Activated CD4-positive, alpha-beta T cell treated with anti-CD3 and anti-CD28 coated beads for 36 hours (primary cell): ENCODE measurements around the gene SLC52A1. TPM values are rescaled to one million over a fixed set of nuclear protein-coding genes. Genes with fewer than 3 reads are reported as not detected.

Experiments used
- ATAC-seq: fragments of 200-7000 bp; cut with Tn5 transposase; one replicate; pipeline ENCODE4 v1.10.0; 2021; ENCODE audit warnings: mild to moderate bottlenecking, moderate library complexity
- CTCF ChIA-PET: fragments of 350-600 bp; sonication (Branson Sonifier 250); formaldehyde crosslinking; loops from one replicate; lab custom pipeline; 2021; ENCODE audit warnings: antibody characterized with exemption; lab: Charles Lee
- POLR2A ChIA-PET: fragments of 350-600 bp; sonication (Branson Sonifier 250); formaldehyde crosslinking; loops from one replicate; lab custom pipeline; 2021; ENCODE audit warnings: antibody characterized with exemption, inconsistent platforms; lab: Charles Lee
- DNase-seq: peaks from one replicate; pipeline ENCODE4 v3.0.0-alpha.2; 2020
- H3K27ac Mint-ChIP-seq: one replicate; pipeline ENCODE4 v1.8.0; 2021; ENCODE audit warnings: mixed read lengths
- H3K27me3 Mint-ChIP-seq: one replicate; pipeline ENCODE4 v1.8.0; 2021; ENCODE audit warnings: mixed read lengths
- H3K36me3 Mint-ChIP-seq: one replicate; pipeline ENCODE4 v1.8.0; 2021; ENCODE audit warnings: low read depth, mixed read lengths
- H3K4me1 Mint-ChIP-seq: one replicate; pipeline ENCODE4 v1.8.0; 2021; ENCODE audit warnings: mixed read lengths
- H3K4me3 Mint-ChIP-seq: one replicate; pipeline ENCODE4 v1.8.0; 2021; ENCODE audit warnings: mild to moderate bottlenecking, moderate library complexity, mixed read lengths
- H3K9me3 Mint-ChIP-seq: one replicate; pipeline ENCODE4 v1.8.0; 2021; ENCODE audit warnings: low read depth, mixed read lengths
- intact Hi-C, 2 experiments: fragments of 100-400 bp; cut with DNase I in 1 of 2; cut with micrococcal nuclease in 1 of 2; formaldehyde crosslinking; loops; one replicate each; pipeline versions ENCODE4 v1.14.2 to v1.15.1; 2022 to 2024; cut with DNase I, micrococcal nuclease
- total RNA-seq, 2 experiments: library from RNA; stranded (reverse); gene quantifications; one replicate each; pipeline ENCODE4 v1.2.3, GENCODE V29; 2021

SLC52A1 gene
- total RNA-seq, 2 experiments from 2014 or later = 0.16 to 0.26 TPM

DNA sequence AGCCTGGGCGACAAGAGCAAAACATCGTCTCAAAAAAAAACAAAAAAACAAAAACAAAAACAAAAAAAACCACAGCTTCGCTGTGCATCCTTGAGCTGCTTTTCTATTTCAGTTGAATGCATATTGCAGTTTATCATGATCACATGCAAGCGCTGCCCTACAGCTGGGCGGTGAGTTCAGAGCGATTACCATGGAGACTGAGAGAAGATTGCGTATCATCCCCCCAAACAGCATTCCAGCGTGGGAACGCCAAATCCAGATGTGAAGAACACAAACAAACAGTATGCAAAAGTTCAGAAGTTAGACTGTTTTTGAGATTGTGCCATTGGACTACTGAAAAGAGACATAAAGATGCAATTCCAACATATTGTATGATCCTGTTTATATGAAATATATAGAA, 15.1 kb upstream of the SLC52A1 start:
- H3K4me3 Mint-ChIP-seq = no peak overlapping the region
- ChIA-PET POLR2A (no interaction called here), CTCF (interaction anchor here (0.9 to 1.2 kb wide), 4 partner anchors 10 to 62 kb away, joined by 3 to 6 read pairs (median 3); partner anchors contain the start of gene SLC52A1)
- peak overlapping the region; percentile 81 for H3K27ac Mint-ChIP-seq
- H3K4me1 Mint-ChIP-seq = peaks cover 36% of the 10 kb centered on the region
- no peak for DNase-seq
- H3K9me3 Mint-ChIP-seq = no peaks in the 10 kb centered on the region
- intact Hi-C loops = no loop called here
- no peaks in the 10 kb centered on the region for H3K36me3 Mint-ChIP-seq
- no peaks in the 10 kb centered on the region for H3K27me3 Mint-ChIP-seq
- ATAC-seq = no peak

DNA sequence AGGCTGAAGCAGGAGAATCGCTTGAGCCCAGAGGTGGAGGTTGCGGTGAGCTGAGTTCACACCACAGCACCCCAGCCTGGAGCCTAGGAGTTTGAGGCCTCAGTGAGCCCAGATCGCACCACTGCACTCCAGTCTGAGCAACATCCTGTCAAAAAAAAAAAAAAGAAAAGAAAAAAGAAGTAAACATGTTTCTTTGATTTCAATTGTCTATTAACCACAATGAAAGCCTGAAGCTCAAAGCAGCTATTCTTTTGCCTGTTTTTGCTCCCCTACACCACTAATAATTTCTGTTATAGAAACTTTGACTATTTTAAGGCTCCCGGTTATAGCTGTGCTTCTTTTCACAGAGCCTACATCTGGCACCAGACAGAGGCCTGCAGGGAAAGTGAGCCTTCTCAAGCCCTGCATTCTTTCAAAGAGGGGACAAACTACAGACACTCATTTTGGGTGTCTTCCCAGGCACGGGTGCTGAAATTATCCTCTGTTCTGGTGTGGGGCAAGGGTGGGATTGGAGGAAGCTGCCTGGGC, 14.2 kb upstream of the SLC52A1 start:
- intact Hi-C loops = no loop called here
- H3K36me3 Mint-ChIP-seq = no peaks in the 10 kb centered on the region
- H3K27ac Mint-ChIP-seq = peak overlapping the region; percentile 81
- POLR2A ChIA-PET = interaction anchor here (0.7 kb wide), 1 partner anchor 338 kb away, joined by 5 read pairs; no protein-coding TSS in a partner anchor
- peaks cover under 1% of the 10 kb centered on the region for H3K9me3 Mint-ChIP-seq
- DNase-seq (peak; percentile 70), ATAC-seq (peak; percentile 87)
- CTCF ChIA-PET = interaction anchor here (0.6 to 1.6 kb wide), 4 partner anchors 10 to 148 kb away, joined by 3 to 6 read pairs (median 3); partner anchors contain the start of gene SLC52A1
- no peak overlapping the region for H3K4me3 Mint-ChIP-seq
- no peaks in the 10 kb centered on the region for H3K27me3 Mint-ChIP-seq
- H3K4me1 Mint-ChIP-seq = peaks cover 44% of the 10 kb centered on the region

DNA sequence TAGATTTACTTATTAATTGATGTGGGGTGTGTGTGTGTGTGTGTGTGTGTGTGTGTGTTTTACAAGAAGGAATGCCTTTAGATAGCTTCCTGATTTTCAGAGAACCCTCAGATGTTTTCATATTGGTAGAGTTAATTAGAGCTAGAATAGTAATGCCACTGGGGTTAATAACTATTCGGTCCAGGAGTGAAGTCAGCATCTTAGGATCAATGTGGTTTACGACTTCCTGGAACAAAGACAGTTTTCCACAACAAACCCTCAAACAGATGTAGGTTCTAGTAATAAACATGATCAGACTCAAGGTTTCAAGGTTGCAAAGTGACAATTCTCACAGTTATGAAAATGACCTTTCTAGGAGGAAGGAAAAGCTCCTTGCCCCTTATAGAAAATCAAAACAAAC, 12.2 kb upstream of the SLC52A1 start:
- Mint-ChIP-seq H3K27me3 (no peaks in the 10 kb centered on the region), H3K4me1 (peaks cover 53% of the 10 kb centered on the region), H3K27ac (peak overlapping the region; percentile 56), H3K36me3 (no peaks in the 10 kb centered on the region), H3K4me3 (no peak overlapping the region), H3K9me3 (peaks cover 2% of the 10 kb centered on the region)
- POLR2A ChIA-PET = no interaction called here
- ATAC-seq = no peak
- intact Hi-C loops = no loop called here
- DNase-seq = no peak
- CTCF ChIA-PET = interaction anchor here (0.6 to 2.4 kb wide), 4 partner anchors 15 to 23 kb away, joined by 3 to 17 read pairs (median 5); no protein-coding TSS in a partner anchor

DNA sequence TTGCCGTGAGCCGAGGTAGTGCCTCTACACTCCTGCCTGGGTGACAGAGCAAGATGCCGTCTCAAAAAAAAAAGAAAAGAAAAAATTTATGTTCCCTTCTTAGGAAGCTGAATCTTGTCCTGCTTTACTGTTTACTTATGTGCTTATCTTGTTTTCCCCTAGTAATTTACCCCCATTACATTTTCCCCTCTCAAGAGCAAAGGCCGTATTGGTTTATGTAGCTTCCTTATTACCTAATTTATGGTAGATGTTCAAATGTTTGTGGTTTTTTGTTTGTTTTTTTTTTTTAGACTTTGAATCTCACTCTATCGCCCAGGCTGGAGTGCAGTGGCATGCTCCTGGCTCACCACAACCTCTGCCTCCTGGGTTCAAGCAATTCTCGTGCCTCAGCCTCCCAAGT, 10.3 kb upstream of the SLC52A1 start:
- peak overlapping the region; percentile 7 for H3K27ac Mint-ChIP-seq

DNA sequence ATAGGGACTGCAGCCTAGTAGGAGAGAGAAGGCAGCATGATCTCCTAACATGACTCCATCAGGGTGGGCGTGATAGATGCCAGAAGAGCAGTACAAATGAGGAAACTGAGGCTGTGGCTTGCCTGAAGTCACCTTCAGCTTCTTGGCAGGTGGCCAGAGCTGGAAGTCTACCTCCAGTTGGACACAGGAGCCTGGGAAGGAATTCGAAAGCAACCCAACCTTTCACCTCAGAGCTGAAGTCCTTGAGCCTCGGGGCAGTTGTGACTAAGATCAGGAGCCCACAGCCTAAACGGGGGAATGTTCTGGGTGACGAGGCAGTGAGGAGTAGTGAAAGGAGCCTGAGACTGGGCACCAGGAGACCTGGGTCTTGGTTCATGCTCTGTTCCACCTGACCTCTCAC, 9.4 kb upstream of the SLC52A1 start:
- POLR2A ChIA-PET = no interaction called here
- DNase-seq (no peak), ATAC-seq (no peak)
- no peaks in the 10 kb centered on the region for H3K27me3 Mint-ChIP-seq
- no peak overlapping the region for H3K4me3 Mint-ChIP-seq
- peaks cover 2% of the 10 kb centered on the region for H3K9me3 Mint-ChIP-seq
- CTCF ChIA-PET = interaction anchor here (1.5 kb wide), 1 partner anchor 135 kb away, joined by 3 read pairs; no protein-coding TSS in a partner anchor
- H3K36me3 Mint-ChIP-seq = no peaks in the 10 kb centered on the region
- H3K27ac Mint-ChIP-seq = no peak overlapping the region
- peaks cover 56% of the 10 kb centered on the region for H3K4me1 Mint-ChIP-seq
- intact Hi-C loops = no loop called here

More for the DNA sequence above, 10.3 kb upstream of the SLC52A1 start:
- ATAC-seq (no peak), DNase-seq (no peak)
- POLR2A ChIA-PET = interaction anchor here (0.6 kb wide), 1 partner anchor 36 kb away, joined by 3 read pairs; no protein-coding TSS in a partner anchor
- CTCF ChIA-PET = interaction anchor here (0.6 to 1.7 kb wide), 5 partner anchors 10 to 946 kb away, joined by 3 to 12 read pairs (median 3); partner anchors contain the start of gene SLC52A1
- intact Hi-C loops = no loop called here
- Mint-ChIP-seq H3K36me3 (no peaks in the 10 kb centered on the region), H3K4me1 (peaks cover 60% of the 10 kb centered on the region), H3K27me3 (no peaks in the 10 kb centered on the region), H3K4me3 (no peak overlapping the region), H3K9me3 (peaks cover 2% of the 10 kb centered on the region)

DNA sequence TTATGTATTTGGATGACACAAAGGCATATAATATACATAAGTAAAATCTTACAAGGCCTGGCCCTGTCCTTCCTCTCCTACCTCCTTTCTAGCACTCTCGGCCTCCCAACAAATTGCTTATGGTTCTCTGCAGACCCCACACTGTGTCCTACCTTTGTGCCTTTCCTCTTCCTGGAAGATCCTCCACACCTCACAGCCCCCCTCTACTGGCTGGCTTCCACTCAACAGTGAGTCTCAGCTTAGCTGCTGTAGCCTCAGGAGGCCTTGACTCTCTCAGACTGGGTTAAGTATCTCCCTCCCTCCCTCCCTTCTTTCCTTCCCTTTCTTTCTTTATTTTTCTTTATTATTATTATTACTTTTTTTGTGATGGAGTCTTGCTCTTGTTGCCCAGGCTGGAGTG, 8.3 kb upstream of the SLC52A1 start:
- H3K9me3 Mint-ChIP-seq = peaks cover 2% of the 10 kb centered on the region
- H3K27ac Mint-ChIP-seq = no peak overlapping the region
- no peak overlapping the region for H3K4me3 Mint-ChIP-seq
- DNase-seq (no peak), ATAC-seq (no peak)
- H3K4me1 Mint-ChIP-seq = peaks cover 47% of the 10 kb centered on the region
- intact Hi-C loops = no loop called here
- H3K36me3 Mint-ChIP-seq = no peaks in the 10 kb centered on the region
- ChIA-PET CTCF (interaction anchor here (1.5 kb wide), 1 partner anchor 134 kb away, joined by 3 read pairs; no protein-coding TSS in a partner anchor), POLR2A (no interaction called here)
- H3K27me3 Mint-ChIP-seq = no peaks in the 10 kb centered on the region

DNA sequence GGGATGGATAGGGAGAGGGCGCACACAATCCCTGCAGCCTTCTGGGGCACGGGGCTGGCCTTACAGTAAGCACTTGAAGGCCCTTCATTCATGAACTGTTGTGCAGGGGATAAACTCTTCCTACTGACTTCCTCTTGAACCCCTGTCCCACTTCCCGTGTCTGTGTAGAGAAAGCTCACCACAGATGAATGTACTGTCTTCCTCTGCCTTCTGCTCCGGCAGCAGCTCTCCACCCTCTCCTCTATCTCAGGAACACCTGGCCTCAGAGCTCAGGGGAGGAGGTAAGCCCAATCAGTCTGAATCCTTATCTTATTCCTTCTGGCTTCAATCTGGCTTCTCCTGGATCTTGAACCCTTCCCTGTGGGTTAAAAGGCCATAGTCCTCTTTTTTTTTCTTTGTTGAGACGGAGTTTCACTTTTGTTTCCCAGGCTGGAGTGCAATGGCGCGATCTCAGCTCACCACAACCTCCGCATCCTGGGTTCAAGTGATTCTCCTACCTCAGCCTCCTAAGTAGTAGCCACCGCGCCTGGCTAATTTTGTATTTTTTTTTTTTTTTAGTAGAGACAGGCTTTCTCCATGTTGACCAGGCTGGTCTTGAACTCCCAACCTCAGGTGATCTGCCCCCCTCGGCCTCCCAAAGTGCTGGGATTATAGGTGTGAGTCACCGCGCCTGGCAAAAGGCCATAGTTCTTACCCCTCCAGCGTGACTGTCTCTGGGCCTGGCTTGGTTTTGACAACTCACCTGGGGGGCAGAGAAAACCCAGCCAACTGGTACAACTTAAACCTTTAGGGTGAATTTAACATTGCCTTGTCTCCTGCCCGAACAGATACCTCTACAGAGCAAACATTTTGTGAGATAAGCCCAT, 7.2 kb upstream of the SLC52A1 start:
- ChIA-PET CTCF (interaction anchor here (0.5 to 1.0 kb wide), 3 partner anchors 12 to 1319 kb away, joined by 3 to 4 read pairs (median 3); no protein-coding TSS in a partner anchor), POLR2A (no interaction called here)
- no peaks in the 10 kb centered on the region for H3K36me3 Mint-ChIP-seq
- H3K4me3 Mint-ChIP-seq = peak overlapping the region; percentile 70
- peaks cover 38% of the 10 kb centered on the region for H3K4me1 Mint-ChIP-seq
- no peaks in the 10 kb centered on the region for H3K27me3 Mint-ChIP-seq
- peak overlapping the region; percentile 86 for H3K27ac Mint-ChIP-seq
- intact Hi-C loops = no loop called here
- ATAC-seq (peak; percentile 70), DNase-seq (peak; percentile 56)
- peaks cover 2% of the 10 kb centered on the region for H3K9me3 Mint-ChIP-seq

DNA sequence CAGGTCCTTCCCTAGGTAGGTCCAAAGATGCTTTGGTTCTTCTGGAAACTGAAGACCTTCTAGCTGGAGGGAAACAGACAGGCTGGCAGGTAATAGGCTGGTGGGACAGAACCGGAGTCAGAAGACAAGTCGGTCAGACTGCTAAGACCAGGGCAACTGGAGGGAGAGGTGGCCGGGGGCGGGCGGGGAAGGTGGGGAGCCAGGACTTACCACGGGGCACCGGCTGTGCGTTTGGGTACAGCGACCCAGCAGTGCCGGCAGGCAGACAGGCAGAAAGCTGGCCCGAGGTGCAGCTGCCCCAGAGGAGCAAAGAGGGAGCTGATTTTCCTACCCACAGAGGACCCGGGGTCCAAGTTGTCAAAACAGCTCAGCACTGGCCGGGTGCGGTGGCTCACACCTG, 575 bp downstream of the SLC52A1 start:
- intact Hi-C loops = loop anchor here in 1 of 2 experiments (5.0 kb wide), 1 partner anchor 67 kb away; the partner anchor contains the start of gene SPAG7
- Mint-ChIP-seq H3K4me1 (peaks cover 19% of the 10 kb centered on the region), H3K4me3 (no peak overlapping the region), H3K27ac (no peak overlapping the region), H3K27me3 (peaks cover 3% of the 10 kb centered on the region), H3K36me3 (peaks cover 2% of the 10 kb centered on the region), H3K9me3 (no peaks in the 10 kb centered on the region)
- DNase-seq (no peak), ATAC-seq (no peak)
- CTCF ChIA-PET = interaction anchor here (0.6 to 9.8 kb wide), 6 partner anchors 11 to 163 kb away, joined by 3 to 82 read pairs (median 4); partner anchors contain the start of genes RNF167 and SLC25A11
- POLR2A ChIA-PET = no interaction called here

DNA sequence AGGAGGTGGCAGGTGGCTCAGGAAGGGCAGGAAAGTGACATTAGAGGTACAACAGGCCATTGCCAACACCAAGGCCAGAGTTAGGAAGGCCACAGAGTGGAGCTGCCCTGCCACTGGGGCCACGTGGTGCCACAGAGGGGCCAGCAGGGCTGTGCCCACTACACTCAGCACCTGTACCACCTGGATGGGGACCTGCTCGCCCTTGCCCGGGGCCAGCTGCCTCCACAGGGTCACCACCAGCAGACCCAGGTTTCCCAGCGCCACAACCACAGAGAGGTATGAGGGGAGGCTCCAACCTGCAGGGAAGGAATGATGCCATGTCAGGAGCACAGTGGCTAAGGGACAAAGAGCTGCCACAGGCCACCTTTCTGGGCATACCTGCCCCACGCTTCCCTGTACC, 1.2 kb downstream of the SLC52A1 start:
- no peaks in the 10 kb centered on the region for H3K9me3 Mint-ChIP-seq
- H3K27ac Mint-ChIP-seq = no peak overlapping the region
- no peak for ATAC-seq

DNA sequence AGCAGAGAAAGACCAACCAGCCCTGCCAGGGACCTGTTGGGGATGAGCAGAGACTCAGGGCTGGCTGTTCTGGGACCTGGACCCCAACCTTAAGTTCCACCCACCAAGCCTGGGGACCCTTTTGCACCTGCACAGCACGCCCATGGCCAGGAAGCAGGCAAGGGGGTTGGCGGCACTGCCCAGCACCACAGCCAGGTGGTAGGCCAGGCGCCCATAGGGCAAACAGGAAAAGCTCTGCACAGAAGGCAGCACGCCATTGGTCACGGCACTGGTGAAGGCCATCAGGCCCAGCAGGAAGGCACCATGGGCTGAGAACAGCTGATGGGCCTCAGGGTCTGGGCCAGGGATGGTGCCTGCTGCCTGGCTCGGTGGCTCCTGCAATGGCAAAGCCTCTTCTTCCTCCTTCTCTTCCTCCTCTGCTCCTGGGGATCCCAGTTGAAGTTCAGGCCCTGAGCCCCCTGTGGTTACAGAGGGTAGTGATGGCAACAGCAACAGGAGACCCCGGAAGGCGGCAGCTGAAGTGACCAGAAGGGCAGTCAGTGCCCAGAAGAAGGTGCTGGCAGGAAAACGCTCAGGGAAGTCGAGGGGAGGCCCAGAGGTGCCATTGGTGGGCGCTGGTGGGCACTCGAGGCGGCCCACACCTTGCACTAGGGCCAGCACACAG, 1.7 kb downstream of the SLC52A1 start:
- peaks cover 2% of the 10 kb centered on the region for H3K36me3 Mint-ChIP-seq
- H3K27ac Mint-ChIP-seq = no peak overlapping the region
- ChIA-PET POLR2A (no interaction called here), CTCF (interaction anchor here (1.6 to 9.8 kb wide), 2 partner anchors 28 to 124 kb away, joined by 3 to 82 read pairs; no protein-coding TSS in a partner anchor)
- no peaks in the 10 kb centered on the region for H3K9me3 Mint-ChIP-seq
- peaks cover 19% of the 10 kb centered on the region for H3K4me1 Mint-ChIP-seq
- no peak for ATAC-seq
- no peak overlapping the region for H3K4me3 Mint-ChIP-seq
- intact Hi-C loops = loop anchor here in 1 of 2 experiments (5.0 kb wide), 1 partner anchor 66 kb away; the partner anchor contains the start of gene SPAG7
- peaks cover 3% of the 10 kb centered on the region for H3K27me3 Mint-ChIP-seq
- no peak for DNase-seq

More for the DNA sequence above, 1.2 kb downstream of the SLC52A1 start:
- POLR2A ChIA-PET = no interaction called here
- Mint-ChIP-seq H3K36me3 (peaks cover 2% of the 10 kb centered on the region), H3K4me3 (no peak overlapping the region), H3K27me3 (peaks cover 3% of the 10 kb centered on the region), H3K4me1 (peaks cover 19% of the 10 kb centered on the region)
- intact Hi-C loops = loop anchor here in 1 of 2 experiments (5.0 kb wide), 1 partner anchor 67 kb away; the partner anchor contains the start of gene SPAG7
- CTCF ChIA-PET = interaction anchor here (0.6 to 9.8 kb wide), 3 partner anchors 28 to 163 kb away, joined by 3 to 82 read pairs (median 3); no protein-coding TSS in a partner anchor
- DNase-seq = no peak
